Right lung (tissue), 5 donors: ENCODE data around the gene SCN2A. TPM values are rescaled to one million over a fixed set of nuclear protein-coding genes. Genes with fewer than 3 reads are reported as not detected.
A peak's percentile ranks its signal among the peaks of the same experiment; 100 is the strongest.
"Not testable (repeated sequence)": the region's sequence is repeated elsewhere in the genome, so short reads cannot be mapped to it uniquely, and the experiment has no call there.

Source experiments
- DNase-seq, 2 donors: peaks; one replicate each; pipeline ENCODE4 v3.0.0-alpha.2; 2013
- polyA plus RNA-seq, 5 donors: library from polyadenylated mRNA; unstranded; fragments of 120-200 nt; gene quantifications; one replicate each; pipeline versions ENCODE4 v1.2.1 to v1.2.3, GENCODE V29; 2013; ENCODE audit warnings: inconsistent platforms in 1 of 5, low replicate concordance in 1 of 5; ENCODE audit not compliant: insufficient read length in 5 of 5, insufficient read depth in 1 of 5

Gene SCN2A
- polyA plus RNA-seq, 5 donors = 0.31 to 0.61 (median 0.41) TPM

- DNase-seq = no peak
Measured at GRCh38 chr2:165251366-165251765, 12.2 kb downstream of the SCN2A start.

DNA sequence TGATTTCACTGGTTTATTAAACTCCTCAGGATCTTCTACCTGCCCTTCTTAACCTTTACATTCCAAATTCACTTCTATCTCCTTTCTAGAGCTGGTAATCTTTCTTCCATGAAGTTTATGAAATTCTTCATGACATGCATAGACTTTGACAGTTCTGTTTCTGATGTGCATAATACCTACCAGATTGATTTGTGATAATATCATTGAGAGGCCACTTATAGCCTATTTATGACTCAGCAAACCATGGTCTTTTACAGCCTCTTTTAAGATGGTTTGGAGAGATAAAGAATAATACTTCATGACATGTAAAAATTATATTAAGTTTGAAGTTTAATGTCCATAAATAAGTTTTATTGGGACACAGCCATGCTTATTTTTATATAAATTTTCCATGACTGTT, 14.0 kb downstream of the SCN2A start:
- no peak for DNase-seq

GRCh38 chr2:165256618-165257017, 17.4 kb downstream of the SCN2A start:
- DNase-seq = no peak

DNA sequence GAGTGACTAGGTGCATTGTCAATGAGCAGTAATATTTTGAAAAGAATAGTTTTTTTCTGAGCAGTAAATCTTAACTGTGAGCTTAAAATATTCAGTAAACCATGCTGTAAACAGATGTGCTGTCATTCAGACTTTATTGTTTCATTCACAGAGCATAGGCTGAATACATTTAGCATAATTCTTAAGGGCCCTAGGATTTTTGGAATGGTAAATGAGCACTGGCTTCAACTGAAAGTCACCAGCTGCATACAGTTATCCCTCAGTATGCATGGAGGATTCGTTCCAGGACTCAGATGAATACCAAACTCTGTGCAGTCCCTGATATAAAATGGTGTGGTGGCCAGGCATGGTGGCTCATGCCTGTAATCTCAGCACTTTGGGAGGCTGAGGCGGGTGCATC, 21.1 kb downstream of the SCN2A start:
- DNase-seq = not testable (repeated sequence)

DNA sequence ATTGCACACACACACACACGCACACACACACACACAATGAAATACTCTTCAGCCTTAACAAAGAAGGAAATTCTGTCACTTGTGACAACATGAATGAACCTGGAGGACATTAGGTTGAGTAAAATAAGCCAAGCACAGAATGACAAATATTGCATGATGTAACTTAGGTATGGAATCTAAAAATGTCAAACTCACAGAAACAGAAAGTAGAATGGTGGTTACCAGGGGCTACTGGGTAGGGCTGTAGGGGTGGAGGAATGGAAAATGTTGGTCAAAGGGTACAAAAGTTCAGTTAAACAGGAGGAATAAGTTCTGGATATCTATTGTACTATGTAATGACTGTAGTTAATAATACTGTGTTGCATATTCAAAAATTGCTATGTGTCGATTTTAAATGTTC, 29.5 kb downstream of the SCN2A start:
- DNase-seq = no peak

DNA sequence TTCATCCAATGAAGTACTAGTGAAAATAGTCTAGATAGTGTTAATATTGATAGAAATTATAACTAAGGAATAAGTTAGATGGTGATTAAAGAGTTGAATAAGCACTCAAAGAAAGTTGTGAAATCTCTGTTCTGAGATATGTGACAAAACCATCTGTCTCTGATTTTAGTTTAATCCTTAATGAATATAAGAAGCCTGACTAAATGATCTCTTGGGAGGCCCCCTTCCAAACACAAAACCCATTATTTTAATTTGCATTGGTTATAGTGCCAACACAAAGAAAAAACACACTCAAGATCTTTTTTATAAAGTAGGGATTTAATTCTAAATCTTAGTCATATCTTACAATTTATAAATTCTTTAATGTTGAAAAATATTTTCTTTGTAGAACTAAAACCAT, 34.0 kb downstream of the SCN2A start:
- DNase-seq = no peak

GRCh38 chr2:165274698-165275097, 35.5 kb downstream of the SCN2A start:
- no peak for DNase-seq

DNA sequence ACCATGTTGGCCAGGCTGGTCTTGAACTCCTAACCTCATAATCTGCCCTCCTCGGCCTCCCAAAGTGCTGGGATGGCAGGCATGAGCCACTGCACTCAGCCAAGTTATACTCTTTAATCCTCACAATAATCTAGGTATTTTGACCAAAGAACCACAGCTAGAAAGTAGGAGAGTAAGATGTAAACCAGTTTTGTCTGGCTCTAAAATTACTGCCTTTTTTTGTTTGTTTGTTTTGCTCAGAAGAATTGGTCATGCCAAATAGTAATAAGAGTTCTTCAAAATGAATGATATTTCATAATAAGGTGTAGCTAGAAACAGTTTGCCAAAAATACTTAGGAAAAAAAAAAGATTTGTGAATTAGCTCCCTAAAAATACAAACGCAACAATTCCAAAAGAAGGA, 36.7 kb downstream of the SCN2A start:
- DNase-seq = no peak

DNA sequence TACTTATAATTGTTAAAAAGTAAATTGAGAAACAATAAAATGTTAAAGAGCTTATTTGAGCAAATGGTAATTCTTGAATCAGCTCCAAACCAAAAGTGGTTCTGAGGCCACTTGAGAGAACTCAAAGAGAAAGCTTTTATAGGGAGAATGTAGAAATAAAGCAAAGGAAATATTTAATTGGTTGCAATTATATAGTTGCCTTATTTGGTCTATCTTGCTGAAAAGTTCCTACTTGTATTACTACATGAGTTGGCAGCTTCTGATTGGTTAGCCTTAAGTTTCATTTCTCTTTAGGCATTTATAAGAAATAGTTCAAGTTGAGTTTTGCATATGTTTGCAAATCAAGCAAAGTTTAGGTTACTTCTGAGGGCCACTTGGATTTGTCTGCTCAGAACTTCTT, 38.1 kb downstream of the SCN2A start:
- no peak for DNase-seq

GRCh38 chr2:165277860-165278656, 38.8 kb downstream of the SCN2A start:
- DNase-seq = no peak

- no peak for DNase-seq
Measured at GRCh38 chr2:165280356-165280755, 41.1 kb downstream of the SCN2A start.

DNA sequence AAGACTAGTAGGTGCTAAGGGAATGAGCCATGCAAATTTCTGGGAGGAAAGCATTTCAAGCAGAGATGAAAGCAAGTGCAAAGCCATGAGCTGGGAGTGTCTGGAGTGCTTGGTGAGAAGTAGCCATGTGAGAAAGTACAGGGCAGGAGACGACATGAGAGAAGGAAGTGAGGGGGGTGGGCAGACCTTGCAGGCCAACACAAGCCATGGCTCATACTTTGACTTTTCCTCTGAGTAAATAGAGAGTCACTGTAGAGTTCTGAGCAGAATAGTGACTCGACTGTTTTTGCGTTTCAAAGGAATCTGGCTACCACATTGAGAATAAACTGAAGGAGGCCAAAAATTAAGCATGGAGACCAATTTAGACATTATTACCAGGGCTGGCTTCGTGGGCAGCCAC, 42.2 kb downstream of the SCN2A start:
- DNase-seq = no peak

DNA sequence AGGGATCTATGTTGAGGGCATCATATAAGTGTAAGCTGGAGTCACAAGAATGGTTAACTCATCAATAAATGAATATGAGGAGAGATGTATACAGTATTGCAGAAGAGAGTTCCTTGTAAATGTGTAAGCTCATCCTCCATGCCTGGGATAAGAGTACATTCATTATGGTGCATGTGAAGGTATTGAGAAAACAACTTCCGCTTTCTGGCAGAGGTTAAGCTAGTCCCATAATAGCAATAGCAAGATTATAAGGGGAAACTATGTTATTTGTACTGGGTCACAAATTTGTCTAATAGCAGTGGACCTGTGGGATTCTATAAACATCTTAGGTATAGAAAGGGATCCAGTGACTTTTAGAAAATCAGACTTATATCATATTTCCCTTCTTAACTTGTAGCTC, 44.1 kb downstream of the SCN2A start:
- no peak for DNase-seq

DNA sequence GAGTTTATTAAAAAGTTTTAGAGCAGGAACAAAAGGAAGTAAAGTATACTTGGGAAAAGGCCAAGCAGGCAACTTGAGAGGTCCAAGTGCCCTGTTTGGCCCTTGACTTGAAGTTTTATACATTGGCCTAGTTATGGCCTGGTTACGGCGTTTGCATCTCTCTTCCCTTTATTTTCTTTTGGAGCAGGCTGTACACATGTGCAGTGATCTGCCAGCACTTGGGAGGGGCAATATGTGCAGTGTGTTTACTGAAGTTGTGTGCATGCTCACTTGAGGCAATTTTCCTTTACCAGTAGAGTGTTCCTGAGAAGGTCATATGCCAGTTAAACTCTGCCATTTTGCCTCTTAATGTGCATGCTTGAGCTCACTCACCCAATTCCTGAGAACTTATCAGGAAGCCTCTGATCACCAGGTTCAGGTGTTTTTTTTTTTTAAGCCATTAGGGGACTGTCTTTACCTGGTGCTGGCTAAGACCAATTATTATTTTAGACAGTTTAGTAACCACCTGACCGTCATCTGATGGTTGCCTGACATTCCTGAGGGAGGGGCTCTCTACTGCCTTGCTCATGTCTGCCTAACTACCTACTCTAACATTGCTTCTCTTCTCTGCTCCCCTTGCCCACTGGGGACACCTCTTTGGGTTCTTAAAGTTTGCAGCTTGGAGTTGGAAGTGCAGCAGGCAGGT, 48.0 kb downstream of the SCN2A start:
- DNase-seq = no peak

GRCh38 chr2:165289069-165289468, 49.9 kb downstream of the SCN2A start:
- no peak for DNase-seq

- DNase-seq = peak; percentile 75 to 79
Measured at GRCh38 chr2:165293440-165294420, 54.5 kb downstream of the SCN2A start.

DNA sequence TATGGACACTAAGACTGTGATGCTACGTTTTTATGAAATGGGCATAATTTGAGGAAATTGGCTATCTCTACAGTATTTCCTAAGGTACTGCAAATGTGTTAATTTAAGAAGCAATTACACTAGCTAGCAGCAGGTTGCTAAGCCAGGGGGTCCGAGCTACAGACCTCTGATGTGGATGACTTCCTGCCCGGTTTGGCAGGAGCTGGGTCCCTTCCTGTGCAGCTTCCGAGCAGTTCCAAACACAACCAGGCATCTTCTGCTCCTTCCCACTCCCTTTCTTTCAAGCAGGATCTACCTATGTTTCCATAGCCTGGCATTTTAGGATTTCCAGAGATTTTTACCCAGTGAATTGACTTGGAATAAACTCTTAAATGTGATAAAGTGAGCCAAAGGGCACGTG, 55.7 kb downstream of the SCN2A start:
- no peak for DNase-seq

DNA sequence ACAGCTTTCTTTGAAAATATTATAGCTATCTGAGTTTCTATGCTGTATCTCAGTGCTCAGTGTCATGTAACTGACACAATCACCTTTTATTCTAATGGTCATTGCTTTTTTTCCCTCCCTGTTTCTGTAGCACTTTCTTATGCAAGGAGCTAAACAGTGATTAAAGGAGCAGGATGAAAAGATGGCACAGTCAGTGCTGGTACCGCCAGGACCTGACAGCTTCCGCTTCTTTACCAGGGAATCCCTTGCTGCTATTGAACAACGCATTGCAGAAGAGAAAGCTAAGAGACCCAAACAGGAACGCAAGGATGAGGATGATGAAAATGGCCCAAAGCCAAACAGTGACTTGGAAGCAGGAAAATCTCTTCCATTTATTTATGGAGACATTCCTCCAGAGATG, 56.4 kb downstream of the SCN2A start:
- no peak for DNase-seq

GRCh38 chr2:165305391-165306096, 66.3 kb downstream of the SCN2A start:
- DNase-seq = no peak

- no peak for DNase-seq
Measured at GRCh38 chr2:165307317-165307716, 68.1 kb downstream of the SCN2A start.

GRCh38 chr2:165311949-165312348, 72.7 kb downstream of the SCN2A start:
- no peak for DNase-seq

DNA sequence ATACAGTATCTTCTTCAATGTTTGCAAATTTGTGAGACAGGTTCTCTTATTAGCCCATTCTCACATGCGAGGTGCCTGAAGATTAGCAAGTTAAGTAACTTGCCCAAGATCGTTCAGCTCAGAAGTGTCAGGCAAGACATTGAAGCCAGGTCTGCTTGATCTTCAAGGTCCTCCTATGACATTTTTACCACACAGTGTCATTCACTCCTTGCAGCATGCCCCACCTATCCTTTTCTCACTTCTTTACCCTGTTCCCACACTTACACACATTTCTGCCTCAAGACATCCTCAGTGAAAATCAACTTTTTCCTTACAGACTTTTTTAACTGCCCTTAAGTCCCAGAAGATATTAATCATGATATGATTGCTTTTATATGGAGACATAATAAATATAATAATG, 73.8 kb downstream of the SCN2A start:
- DNase-seq = no peak
